SH-SY5Y (cell line): ENCODE measurements around the gene TMPRSS6.

Experiments
- GATA2 ChIP-seq: IDR thresholded peaks from 2 replicates; pipeline ENCODE4 v1.6.1; 2011; ENCODE audit warnings: mild to moderate bottlenecking, low read depth, low read length
- GATA3 ChIP-seq: IDR thresholded peaks from 2 replicates; pipeline ENCODE4 v1.6.1; 2011; ENCODE audit warnings: low read depth, mild to moderate bottlenecking, low read length, moderate library complexity

DNA sequence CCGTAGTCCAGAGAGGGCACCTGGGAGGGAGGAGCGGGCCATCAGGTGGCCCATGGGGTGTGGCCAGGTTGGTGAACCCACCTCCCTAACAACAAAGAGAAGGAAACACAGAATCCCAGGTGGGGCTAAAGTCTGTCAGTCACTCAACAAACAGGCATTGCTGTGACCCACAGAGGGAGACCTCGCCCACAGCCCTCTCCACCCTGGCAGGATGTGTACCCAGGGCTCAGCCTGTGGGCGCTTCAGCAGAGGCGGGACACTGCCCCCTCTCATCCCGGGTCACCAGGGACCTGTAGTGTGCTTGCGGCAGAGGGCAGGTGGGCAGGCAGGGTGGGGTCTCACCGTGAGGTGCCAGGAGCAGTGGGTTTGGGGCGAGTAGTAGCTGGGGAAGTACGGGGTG, 25.1 kb downstream of the TMPRSS6 start:
- TF ChIP-seq GATA3 (no peak), GATA2 (no peak)
